ENCODE data around the gene SLC25A36. TPM values are rescaled to one million over a fixed set of nuclear protein-coding genes. Genes with fewer than 3 reads are reported as not detected.
"Not testable (repeated sequence)": the region's sequence is repeated elsewhere in the genome, so short reads cannot be mapped to it uniquely, and the experiment has no call there.

Gene SLC25A36
- total and polyA plus RNA-seq, 12 donors: 21.3 to 124 (median 52.7) TPM

- no peak for DNase-seq
- intact Hi-C loops (cut with DNase I): no loop called here
- Histone ChIP-seq H3K27me3 (no peaks in the 10 kb centered on the region), H3K36me3 (replicated peaks in 1 of 2) (no peaks in the 10 kb centered on the region), H3K27ac (no peak overlapping the region), H3K4me1 (replicated peaks in 1 of 2) (no peaks in the 10 kb centered on the region), H3K9me3 (replicated peaks in 1 of 3) (no peaks in the 10 kb centered on the region), H3K4me3 (no peak overlapping the region)
- whole genome bisulfite sequencing, 4 donors: 79 to 91% (median 82%) methylated on average over 5 to 7 of the region's 7 CpGs
- TF ChIP-seq, protein P1, sequence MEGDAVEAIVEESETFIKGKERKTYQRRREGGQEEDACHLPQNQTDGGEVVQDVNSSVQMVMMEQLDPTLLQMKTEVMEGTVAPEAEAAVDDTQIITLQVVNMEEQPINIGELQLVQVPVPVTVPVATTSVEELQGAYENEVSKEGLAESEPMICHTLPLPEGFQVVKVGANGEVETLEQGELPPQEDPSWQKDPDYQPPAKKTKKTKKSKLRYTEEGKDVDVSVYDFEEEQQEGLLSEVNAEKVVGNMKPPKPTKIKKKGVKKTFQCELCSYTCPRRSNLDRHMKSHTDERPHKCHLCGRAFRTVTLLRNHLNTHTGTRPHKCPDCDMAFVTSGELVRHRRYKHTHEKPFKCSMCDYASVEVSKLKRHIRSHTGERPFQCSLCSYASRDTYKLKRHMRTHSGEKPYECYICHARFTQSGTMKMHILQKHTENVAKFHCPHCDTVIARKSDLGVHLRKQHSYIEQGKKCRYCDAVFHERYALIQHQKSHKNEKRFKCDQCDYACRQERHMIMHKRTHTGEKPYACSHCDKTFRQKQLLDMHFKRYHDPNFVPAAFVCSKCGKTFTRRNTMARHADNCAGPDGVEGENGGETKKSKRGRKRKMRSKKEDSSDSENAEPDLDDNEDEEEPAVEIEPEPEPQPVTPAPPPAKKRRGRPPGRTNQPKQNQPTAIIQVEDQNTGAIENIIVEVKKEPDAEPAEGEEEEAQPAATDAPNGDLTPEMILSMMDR (IDR thresholded peaks at IDR 0.05): no peak
- TF ChIP-seq POLR2A (IDR thresholded peaks at IDR 0.05): no peak
These were observed 8.5 kb upstream of the SLC25A36 start for GRCh38 chr3:140933109-140933508.

DNA sequence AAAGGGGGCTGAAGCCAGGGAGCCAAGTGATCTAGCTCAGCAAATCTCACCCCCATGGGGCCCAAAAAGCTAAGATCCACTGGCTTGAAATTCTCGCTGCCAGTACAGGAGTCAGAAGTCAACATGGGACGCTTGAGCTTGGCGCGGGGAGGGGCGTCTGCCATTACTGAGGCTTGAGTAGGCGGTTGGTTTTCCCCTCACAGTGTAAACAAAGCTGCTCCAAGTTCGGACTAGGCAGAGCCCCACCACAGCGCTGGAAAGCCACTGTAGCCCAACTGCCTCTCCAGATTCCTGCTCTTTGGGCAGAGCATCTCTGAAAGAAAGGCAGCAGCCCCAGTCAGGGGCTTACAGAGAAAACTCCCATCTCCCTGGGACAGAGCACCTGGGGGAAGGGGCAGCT is 8.1 kb upstream of the SLC25A36 start:
- TF ChIP-seq, protein P1 (IDR thresholded peaks at IDR 0.05): no peak
- no peak for TF ChIP-seq POLR2A (IDR thresholded peaks at IDR 0.05)
- intact Hi-C loops (cut with DNase I): no loop called here
- Histone ChIP-seq H3K27me3 (no peaks in the 10 kb centered on the region), H3K4me3 (no peak overlapping the region), H3K4me1 (replicated peaks in 1 of 2) (no peaks in the 10 kb centered on the region), H3K36me3 (replicated peaks in 1 of 2) (no peaks in the 10 kb centered on the region), H3K27ac (no peak overlapping the region), H3K9me3 (replicated peaks in 1 of 3) (no peaks in the 10 kb centered on the region)
- DNase-seq: no peak
- WGBS, 4 donors: 83 to 96% (median 91%) methylated on average over 5 to 8 of the region's 8 CpGs

GRCh38 chr3:140939305-140939704 is 2.3 kb upstream of the SLC25A36 start:
- H3K4me1 ChIP-seq (replicated peaks in 1 of 2): peaks cover 5 to 12% of the 10 kb centered on the region in 2 donors
- H3K9me3 ChIP-seq (replicated peaks in 1 of 3); DNase-seq; H3K4me3 ChIP-seq; H3K36me3 ChIP-seq (replicated peaks in 1 of 2); H3K27ac ChIP-seq; H3K27me3 ChIP-seq; intact Hi-C loops (cut with DNase I): not testable (repeated sequence)
- WGBS, 4 donors: 82 to 95% (median 92%) methylated on average over 4 of the region's 4 CpGs

- WGBS, 4 donors: 39 to 44% (median 42%) methylated on average over 5 of the region's 5 CpGs
- Histone ChIP-seq H3K4me1 (replicated peaks in 1 of 2) (peaks cover 5 to 28% of the 10 kb centered on the region in 2 donors), H3K27ac (peak overlapping the region in 4 of 5 donors; percentile 97 to 99 (median 99)), H3K4me3 (peak overlapping the region in 2 of 4 donors; percentile 79 to 93), H3K36me3 (replicated peaks in 1 of 2) (no peaks in the 10 kb centered on the region), H3K27me3 (no peaks in the 10 kb centered on the region), H3K9me3 (replicated peaks in 1 of 3) (no peaks in the 10 kb centered on the region)
- TF ChIP-seq POLR2A (IDR thresholded peaks at IDR 0.05): no peak
- TF ChIP-seq, protein P1 (IDR thresholded peaks at IDR 0.05): no peak
- intact Hi-C loops (cut with DNase I): no loop called here
- DNase-seq: no peak
These were observed 574 bp upstream of the SLC25A36 start for GRCh38 chr3:140941090-140941433.
